Mesothelial cell of epicardium (in vitro differentiated cells): ENCODE measurements around the gene STK40. TPM values are rescaled to one million over a fixed set of nuclear protein-coding genes. Genes with fewer than 3 reads are reported as not detected.

Experiments
- DNase-seq, 2 experiments: peaks; one replicate each; pipeline ENCODE4 v3.0.0; 2021; ENCODE audit warnings: low spot score in 2 of 2; ENCODE audit not compliant: unreplicated experiment in 2 of 2
- H3K27ac Mint-ChIP-seq: 2 replicates; pipeline ENCODE4 v1.8.0; 2021; ENCODE audit warnings: mixed read lengths
- H3K27me3 Mint-ChIP-seq: 2 replicates; pipeline ENCODE4 v1.8.0; 2021; ENCODE audit warnings: low read depth, mixed read lengths
- H3K36me3 Mint-ChIP-seq: 2 replicates; pipeline ENCODE4 v1.8.0; 2021; ENCODE audit warnings: mixed read lengths
- H3K4me1 Mint-ChIP-seq: 2 replicates; pipeline ENCODE4 v1.8.0; 2021; ENCODE audit warnings: mixed read lengths
- H3K4me3 Mint-ChIP-seq: 2 replicates; pipeline ENCODE4 v1.8.0; 2021; ENCODE audit warnings: mild to moderate bottlenecking, moderate library complexity, mixed read lengths
- H3K9me3 Mint-ChIP-seq: 2 replicates; pipeline ENCODE4 v1.8.0; 2021; ENCODE audit warnings: mixed read lengths
- total RNA-seq: library from RNA; stranded (reverse); gene quantifications from 3 replicates; pipeline ENCODE4 v1.2.1, GENCODE V29; 2021
- TF ChIP-seq, protein P1 (sequence below): fragments of 200-600 bp; sonication (generic); IDR thresholded peaks from one replicate; pipeline ENCODE4 v1.5.0; 2021; ENCODE audit warnings: antibody characterized with exemption; ENCODE audit not compliant: unreplicated experiment

Gene STK40
- total RNA-seq, 1 donor from 2014 or later = 42.7 TPM

DNA sequence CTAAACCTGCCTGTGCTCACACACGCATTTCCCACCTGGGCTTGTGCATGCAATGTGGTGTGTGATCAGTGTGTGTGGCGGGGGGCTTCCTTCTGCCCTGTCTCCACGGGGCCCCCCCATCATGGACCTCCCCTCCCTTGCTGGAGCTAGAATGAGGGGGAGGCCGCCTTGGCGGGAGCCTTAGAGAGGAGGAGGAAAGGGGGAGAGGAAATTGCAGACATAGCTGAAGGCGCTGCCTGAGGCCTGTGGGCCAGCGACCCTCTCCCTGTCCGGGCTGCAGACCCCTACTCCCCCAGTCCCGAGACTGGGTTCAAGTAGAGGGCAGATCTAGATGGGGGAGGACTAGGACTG is 61.4 kb downstream of the STK40 start:
- Mint-ChIP-seq H3K9me3 (no peaks in the 10 kb centered on the region), H3K36me3 (no peaks in the 10 kb centered on the region), H3K4me3 (peak overlapping the region; percentile 75), H3K4me1 (peaks cover 62% of the 10 kb centered on the region), H3K27ac (peak overlapping the region; percentile 92), H3K27me3 (peaks cover 8% of the 10 kb centered on the region)
- DNase-seq = no peak
- TF ChIP-seq, protein P1, sequence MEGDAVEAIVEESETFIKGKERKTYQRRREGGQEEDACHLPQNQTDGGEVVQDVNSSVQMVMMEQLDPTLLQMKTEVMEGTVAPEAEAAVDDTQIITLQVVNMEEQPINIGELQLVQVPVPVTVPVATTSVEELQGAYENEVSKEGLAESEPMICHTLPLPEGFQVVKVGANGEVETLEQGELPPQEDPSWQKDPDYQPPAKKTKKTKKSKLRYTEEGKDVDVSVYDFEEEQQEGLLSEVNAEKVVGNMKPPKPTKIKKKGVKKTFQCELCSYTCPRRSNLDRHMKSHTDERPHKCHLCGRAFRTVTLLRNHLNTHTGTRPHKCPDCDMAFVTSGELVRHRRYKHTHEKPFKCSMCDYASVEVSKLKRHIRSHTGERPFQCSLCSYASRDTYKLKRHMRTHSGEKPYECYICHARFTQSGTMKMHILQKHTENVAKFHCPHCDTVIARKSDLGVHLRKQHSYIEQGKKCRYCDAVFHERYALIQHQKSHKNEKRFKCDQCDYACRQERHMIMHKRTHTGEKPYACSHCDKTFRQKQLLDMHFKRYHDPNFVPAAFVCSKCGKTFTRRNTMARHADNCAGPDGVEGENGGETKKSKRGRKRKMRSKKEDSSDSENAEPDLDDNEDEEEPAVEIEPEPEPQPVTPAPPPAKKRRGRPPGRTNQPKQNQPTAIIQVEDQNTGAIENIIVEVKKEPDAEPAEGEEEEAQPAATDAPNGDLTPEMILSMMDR = no peak

- TF ChIP-seq, protein P1 = no peak
- H3K9me3 Mint-ChIP-seq = no peaks in the 10 kb centered on the region
- DNase-seq = peak in 1 of 2 experiments; percentile 77
- H3K4me3 Mint-ChIP-seq = peak within 1 kb of the TSS; percentile 75
- H3K36me3 Mint-ChIP-seq = no peaks in the 10 kb centered on the region
- peaks cover 58% of the 10 kb centered on the region for H3K4me1 Mint-ChIP-seq
- peaks cover 8% of the 10 kb centered on the region for H3K27me3 Mint-ChIP-seq
- peak within 1 kb of the TSS; percentile 92 for H3K27ac Mint-ChIP-seq
Observed at GRCh38 chr1:36323636-36324352, 61.9 kb downstream of the STK40 start, which contains the start of gene EVA1B. EVA1B (minus strand) TSS chr1:36323645; CDS start chr1:36323037, 608 bp downstream.

GRCh38 chr1:36322786-36323635 is 62.7 kb downstream of the STK40 start:
- DNase-seq = peak in 1 of 2 experiments; percentile 66

GRCh38 chr1:36322041-36322785 is 63.5 kb downstream of the STK40 start:
- Mint-ChIP-seq H3K27ac (peak overlapping the region; percentile 93), H3K36me3 (peaks cover 5% of the 10 kb centered on the region), H3K27me3 (peaks cover 8% of the 10 kb centered on the region), H3K9me3 (no peaks in the 10 kb centered on the region), H3K4me1 (peaks cover 45% of the 10 kb centered on the region), H3K4me3 (peak overlapping the region; percentile 79)
- peak in 1 of 2 experiments; percentile 49 for DNase-seq
- TF ChIP-seq, protein P1 = no peak

More at GRCh38 chr1:36322786-36323635, 62.7 kb downstream of the STK40 start:
- peak overlapping the region; percentile 64 for H3K27ac Mint-ChIP-seq
- H3K4me1 Mint-ChIP-seq = peaks cover 52% of the 10 kb centered on the region
- peak overlapping the region; percentile 73 for H3K4me3 Mint-ChIP-seq
- TF ChIP-seq, protein P1 = no peak
- no peaks in the 10 kb centered on the region for H3K9me3 Mint-ChIP-seq
- H3K27me3 Mint-ChIP-seq = peaks cover 8% of the 10 kb centered on the region
- H3K36me3 Mint-ChIP-seq = peaks cover 2% of the 10 kb centered on the region
